Astrocyte (in vitro differentiated cells and primary cell): ENCODE results near the gene A3GALT2. TPM values are rescaled to one million over a fixed set of nuclear protein-coding genes. Genes with fewer than 3 reads are reported as not detected.

Experiments
- DNase-seq: peaks from one replicate; pipeline ENCODE4 v3.0.0-alpha.2; 2010; ENCODE audit warnings: low read depth
- FAIRE-seq: peaks from 2 replicates; lab custom pipeline; 2011; peaks lifted over from hg19 to GRCh38; lab: Jason Lieb, UNC
- H2AFZ ChIP-seq: 2 replicates; pipeline ENCODE4 v1.6.0; 2012; ENCODE audit warnings: low read depth, low read length, inconsistent platforms
- H3K27ac ChIP-seq: 2 replicates; pipeline ENCODE4 v1.5.1; 2011; ENCODE audit warnings: low read depth, low read length, inconsistent platforms
- H3K27me3 ChIP-seq: 2 replicates; pipeline ENCODE4 v1.6.0; 2011; ENCODE audit warnings: low read length, inconsistent platforms; ENCODE audit not compliant: insufficient read depth
- H3K36me3 ChIP-seq: 2 replicates; pipeline ENCODE4 v1.5.1; 2011; ENCODE audit warnings: low read length, inconsistent platforms; ENCODE audit not compliant: insufficient read depth
- H3K4me1 ChIP-seq: 2 replicates; pipeline ENCODE4 v1.5.1; 2011; ENCODE audit warnings: low read length, inconsistent platforms; ENCODE audit not compliant: insufficient read depth
- H3K4me2 ChIP-seq: 2 replicates; pipeline ENCODE4 v1.6.0; 2012; ENCODE audit warnings: low read length, inconsistent platforms
- H3K4me3 ChIP-seq: 2 replicates; pipeline ENCODE4 v1.5.1; 2011; ENCODE audit warnings: low read depth, mild to moderate bottlenecking, low read length, inconsistent platforms; ENCODE audit not compliant: insufficient read depth
- H3K79me2 ChIP-seq: 2 replicates; pipeline ENCODE4 v1.6.0; 2012; ENCODE audit warnings: mild to moderate bottlenecking, low read length, inconsistent platforms; ENCODE audit not compliant: insufficient read depth
- H3K9ac ChIP-seq: 2 replicates; pipeline ENCODE4 v1.6.0; 2012; ENCODE audit warnings: mild to moderate bottlenecking, low read length, inconsistent platforms
- H3K9me3 ChIP-seq: 2 replicates; pipeline ENCODE4 v1.5.1; 2012; ENCODE audit warnings: low read depth, mild to moderate bottlenecking, low read length, inconsistent platforms; ENCODE audit not compliant: insufficient read depth
- H4K20me1 ChIP-seq: 2 replicates; pipeline ENCODE4 v1.6.0; 2012; ENCODE audit warnings: low read length, inconsistent platforms; ENCODE audit not compliant: insufficient read depth
- H3K27ac Mint-ChIP-seq: one replicate; pipeline ENCODE4 v1.8.0; 2021; ENCODE audit warnings: mild to moderate bottlenecking, mixed read lengths; ENCODE audit not compliant: unreplicated experiment
- H3K27me3 Mint-ChIP-seq: one replicate; pipeline ENCODE4 v1.8.0; 2021; ENCODE audit warnings: low read depth, mixed read lengths; ENCODE audit not compliant: unreplicated experiment
- H3K36me3 Mint-ChIP-seq: one replicate; pipeline ENCODE4 v1.8.0; 2021; ENCODE audit warnings: low read depth, mixed read lengths; ENCODE audit not compliant: unreplicated experiment
- H3K4me1 Mint-ChIP-seq: one replicate; pipeline ENCODE4 v1.8.0; 2021; ENCODE audit warnings: low read depth, mixed read lengths; ENCODE audit not compliant: unreplicated experiment
- H3K4me3 Mint-ChIP-seq: one replicate; pipeline ENCODE4 v1.8.0; 2021; ENCODE audit warnings: mild to moderate bottlenecking, moderate library complexity, mixed read lengths; ENCODE audit not compliant: unreplicated experiment
- H3K9me3 Mint-ChIP-seq: one replicate; pipeline ENCODE4 v1.8.0; 2021; ENCODE audit warnings: mild to moderate bottlenecking, mixed read lengths; ENCODE audit not compliant: unreplicated experiment
- EZH2 ChIP-seq: IDR thresholded peaks from 2 replicates; pipeline ENCODE4 v1.6.1; 2012; ENCODE audit warnings: mild to moderate bottlenecking, low read length, inconsistent platforms; ENCODE audit not compliant: insufficient read depth
- total RNA-seq: library from RNA; stranded (reverse); gene quantifications from 2 replicates; pipeline ENCODE4 v1.2.1, GENCODE V29; 2021
- TF ChIP-seq, protein P1 (sequence below): IDR thresholded peaks from 2 replicates; pipeline ENCODE4 v1.5.1; 2011; ENCODE audit warnings: low read depth, mild to moderate bottlenecking, inconsistent platforms, low read length, moderate library complexity; ENCODE audit not compliant: insufficient read depth

The A3GALT2 gene
- total RNA-seq, 1 donor from 2014 or later = not detected

GRCh38 chr1:33334081-33334552 lies 13.2 kb upstream of the A3GALT2 start:
- H4K20me1 ChIP-seq = peaks cover 100% of the 10 kb centered on the region
- H3K4me1 ChIP-seq = peaks cover 52% of the 10 kb centered on the region
- H3K27me3 Mint-ChIP-seq = no peaks in the 10 kb centered on the region
- H3K27me3 ChIP-seq = no peaks in the 10 kb centered on the region
- H3K4me2 ChIP-seq = no peak overlapping the region
- H3K27ac Mint-ChIP-seq = peak overlapping the region; percentile 63
- H3K9me3 Mint-ChIP-seq = no peaks in the 10 kb centered on the region
- no peak for FAIRE-seq
- H3K9me3 ChIP-seq = no peaks in the 10 kb centered on the region
- no peak overlapping the region for H3K4me3 ChIP-seq
- peaks cover 64% of the 10 kb centered on the region for H3K36me3 ChIP-seq
- H3K36me3 Mint-ChIP-seq = peaks cover 46% of the 10 kb centered on the region
- H2AFZ ChIP-seq = no peak overlapping the region
- H3K9ac ChIP-seq = no peak overlapping the region
- no peak overlapping the region for H3K27ac ChIP-seq
- TF ChIP-seq EZH2 = no peak
- TF ChIP-seq, protein P1, sequence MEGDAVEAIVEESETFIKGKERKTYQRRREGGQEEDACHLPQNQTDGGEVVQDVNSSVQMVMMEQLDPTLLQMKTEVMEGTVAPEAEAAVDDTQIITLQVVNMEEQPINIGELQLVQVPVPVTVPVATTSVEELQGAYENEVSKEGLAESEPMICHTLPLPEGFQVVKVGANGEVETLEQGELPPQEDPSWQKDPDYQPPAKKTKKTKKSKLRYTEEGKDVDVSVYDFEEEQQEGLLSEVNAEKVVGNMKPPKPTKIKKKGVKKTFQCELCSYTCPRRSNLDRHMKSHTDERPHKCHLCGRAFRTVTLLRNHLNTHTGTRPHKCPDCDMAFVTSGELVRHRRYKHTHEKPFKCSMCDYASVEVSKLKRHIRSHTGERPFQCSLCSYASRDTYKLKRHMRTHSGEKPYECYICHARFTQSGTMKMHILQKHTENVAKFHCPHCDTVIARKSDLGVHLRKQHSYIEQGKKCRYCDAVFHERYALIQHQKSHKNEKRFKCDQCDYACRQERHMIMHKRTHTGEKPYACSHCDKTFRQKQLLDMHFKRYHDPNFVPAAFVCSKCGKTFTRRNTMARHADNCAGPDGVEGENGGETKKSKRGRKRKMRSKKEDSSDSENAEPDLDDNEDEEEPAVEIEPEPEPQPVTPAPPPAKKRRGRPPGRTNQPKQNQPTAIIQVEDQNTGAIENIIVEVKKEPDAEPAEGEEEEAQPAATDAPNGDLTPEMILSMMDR = no peak
- H3K4me3 Mint-ChIP-seq = no peak overlapping the region
- H3K79me2 ChIP-seq = peaks cover 99% of the 10 kb centered on the region
- DNase-seq = no peak
- peaks cover 85% of the 10 kb centered on the region for H3K4me1 Mint-ChIP-seq

- peak overlapping the region; percentile 37 for H3K9ac ChIP-seq
- no peak overlapping the region for H2AFZ ChIP-seq
- H3K4me2 ChIP-seq = no peak overlapping the region
- Mint-ChIP-seq H3K36me3 (peaks cover 51% of the 10 kb centered on the region), H3K27ac (peak overlapping the region; percentile 55), H3K4me3 (no peak overlapping the region), H3K27me3 (no peaks in the 10 kb centered on the region), H3K9me3 (no peaks in the 10 kb centered on the region), H3K4me1 (peaks cover 85% of the 10 kb centered on the region)
- no peak overlapping the region for H3K4me3 ChIP-seq
- H3K9me3 ChIP-seq = no peaks in the 10 kb centered on the region
- no peak for TF ChIP-seq EZH2
- TF ChIP-seq, protein P1 = no peak
- H3K79me2 ChIP-seq = peaks cover 93% of the 10 kb centered on the region
- H3K27me3 ChIP-seq = no peaks in the 10 kb centered on the region
- peaks cover 51% of the 10 kb centered on the region for H3K4me1 ChIP-seq
- DNase-seq = no peak
- peaks cover 74% of the 10 kb centered on the region for H3K36me3 ChIP-seq
- FAIRE-seq = no peak
- peaks cover 100% of the 10 kb centered on the region for H4K20me1 ChIP-seq
- peak overlapping the region; percentile 44 for H3K27ac ChIP-seq
These were observed 12.0 kb upstream of the A3GALT2 start for GRCh38 chr1:33332881-33333280.

- H3K9me3 ChIP-seq = no peaks in the 10 kb centered on the region
- H3K79me2 ChIP-seq = peaks cover 88% of the 10 kb centered on the region
- no peak overlapping the region for H3K4me2 ChIP-seq
- Mint-ChIP-seq H3K27ac (no peak overlapping the region), H3K36me3 (peaks cover 51% of the 10 kb centered on the region), H3K4me3 (no peak overlapping the region), H3K9me3 (no peaks in the 10 kb centered on the region), H3K27me3 (no peaks in the 10 kb centered on the region), H3K4me1 (peaks cover 82% of the 10 kb centered on the region)
- FAIRE-seq (no peak), DNase-seq (peak; percentile 73)
- H2AFZ ChIP-seq = no peak overlapping the region
- TF ChIP-seq, protein P1 = no peak
- no peak for TF ChIP-seq EZH2
- H3K4me1 ChIP-seq = peaks cover 46% of the 10 kb centered on the region
- H4K20me1 ChIP-seq = peaks cover 100% of the 10 kb centered on the region
- H3K36me3 ChIP-seq = peaks cover 79% of the 10 kb centered on the region
- no peaks in the 10 kb centered on the region for H3K27me3 ChIP-seq
- H3K27ac ChIP-seq = peak overlapping the region; percentile 44
- H3K9ac ChIP-seq = peak overlapping the region; percentile 37
- H3K4me3 ChIP-seq = no peak overlapping the region
These were observed 11.5 kb upstream of the A3GALT2 start for GRCh38 chr1:33332357-33332789.
